ENCODE results near the gene ATP6V0B. TPM values are rescaled to one million over a fixed set of nuclear protein-coding genes. Genes with fewer than 3 reads are reported as not detected.

The ATP6V0B gene
- total RNA-seq, 1 donor from 2014 or later, result 79.4 TPM

- intact Hi-C loops (cut with DNase I), result no loop called here
- no peak for DNase-seq (ENCODE audit: low spot score)
- no peak for ATAC-seq
These were observed 5.7 kb downstream of the ATP6V0B start for GRCh38 chr1:43980255-43981134.

- DNase-seq (ENCODE audit: low spot score) (no peak), ATAC-seq (no peak)
- intact Hi-C loops (cut with DNase I), result no loop called here
These were observed 6.4 kb downstream of the ATP6V0B start for GRCh38 chr1:43981135-43981491.

- DNase-seq (ENCODE audit: low spot score), result no peak
- intact Hi-C loops (cut with DNase I), result no loop called here
These were observed 6.9 kb downstream of the ATP6V0B start for GRCh38 chr1:43981636-43982035.

GRCh38 chr1:43982241-43982640 is 7.5 kb downstream of the ATP6V0B start:
- intact Hi-C loops (cut with DNase I), result no loop called here
- ATAC-seq (no peak), DNase-seq (ENCODE audit: low spot score) (no peak)

More at GRCh38 chr1:43981636-43982035, 6.9 kb downstream of the ATP6V0B start:
- ATAC-seq, result no peak

GRCh38 chr1:43982808-43983207 is 8.0 kb downstream of the ATP6V0B start:
- intact Hi-C loops (cut with DNase I), result no loop called here
- no peak for DNase-seq (ENCODE audit: low spot score)
- no peak for ATAC-seq

GRCh38 chr1:43983253-43983899 is 8.6 kb downstream of the ATP6V0B start:
- ATAC-seq (no peak), DNase-seq (ENCODE audit: low spot score) (no peak)
- intact Hi-C loops (cut with DNase I), result no loop called here

- DNase-seq (ENCODE audit: low spot score) (no peak), ATAC-seq (no peak)
- intact Hi-C loops (cut with DNase I), result no loop called here
These were observed 10.1 kb downstream of the ATP6V0B start for GRCh38 chr1:43984855-43985254.

- DNase-seq (ENCODE audit: low spot score) (no peak), ATAC-seq (no peak)
- intact Hi-C loops (cut with DNase I), result no loop called here
These were observed 11.3 kb downstream of the ATP6V0B start for GRCh38 chr1:43985984-43986595.

- no peak for DNase-seq (ENCODE audit: low spot score)
- ATAC-seq, result no peak
- intact Hi-C loops (cut with DNase I), result no loop called here
These were observed 12.0 kb downstream of the ATP6V0B start for GRCh38 chr1:43986712-43987111.

- DNase-seq (ENCODE audit: low spot score) (no peak), ATAC-seq (no peak)
- intact Hi-C loops (cut with DNase I), result no loop called here
These were observed 12.6 kb downstream of the ATP6V0B start for GRCh38 chr1:43987159-43987902.

- intact Hi-C loops (cut with DNase I), result no loop called here
- DNase-seq (ENCODE audit: low spot score) (no peak), ATAC-seq (no peak)
These were observed 15.8 kb downstream of the ATP6V0B start for GRCh38 chr1:43990271-43991199.

GRCh38 chr1:43991200-43991475 is 16.4 kb downstream of the ATP6V0B start:
- intact Hi-C loops (cut with DNase I), result no loop called here
- ATAC-seq (no peak), DNase-seq (ENCODE audit: low spot score) (no peak)

- ATAC-seq, result peak; percentile 94
- intact Hi-C loops (cut with DNase I), result no loop called here
- DNase-seq (ENCODE audit: low spot score), result peak; percentile 91
These were observed 16.9 kb downstream of the ATP6V0B start, which contains the start of gene CCDC24 for GRCh38 chr1:43991476-43992231. Gene CCDC24, plus strand, starts transcription at chr1:43991599. Its CDS starts 280 bp downstream, at chr1:43991879.

- no peak for ATAC-seq
- intact Hi-C loops (cut with DNase I), result no loop called here
- DNase-seq (ENCODE audit: low spot score), result no peak
These were observed 17.7 kb downstream of the ATP6V0B start for GRCh38 chr1:43992232-43992995.

- DNase-seq (ENCODE audit: low spot score) (no peak), ATAC-seq (no peak)
- intact Hi-C loops (cut with DNase I), result no loop called here
These were observed 18.6 kb downstream of the ATP6V0B start for GRCh38 chr1:43993206-43993914.

GRCh38 chr1:43994071-43994470 is 19.3 kb downstream of the ATP6V0B start:
- intact Hi-C loops (cut with DNase I), result no loop called here
- no peak for ATAC-seq
- DNase-seq (ENCODE audit: low spot score), result no peak

Data from sciatic nerve (tissue), 2 donors.